CD8-positive, alpha-beta memory T cell (primary cell): Measurements from ENCODE around the gene C11orf52. TPM values are rescaled to one million over a fixed set of nuclear protein-coding genes. Genes with fewer than 3 reads are reported as not detected.
A peak's percentile ranks its signal among the peaks of the same experiment; 100 is the strongest.
"Not testable (repeated sequence)": the region's sequence is repeated elsewhere in the genome, so short reads cannot be mapped to it uniquely, and the experiment has no call there.

Experiments used
- CTCF ChIA-PET: fragments of 350-600 bp; sonication (Branson Sonifier 250); formaldehyde crosslinking; loops from one replicate; lab custom pipeline; 2021; ENCODE audit warnings: antibody characterized with exemption; lab: Charles Lee
- POLR2A ChIA-PET: fragments of 350-600 bp; sonication (Branson Sonifier 250); formaldehyde crosslinking; loops from one replicate; lab custom pipeline; 2021; ENCODE audit warnings: antibody characterized with exemption; lab: Charles Lee
- DNase-seq, 5 donors: peaks; one replicate each; pipeline versions ENCODE4 v3.0.0 to v3.0.0-alpha.2; 2020 to 2022; ENCODE audit warnings: mixed read lengths in 1 of 5
- H3K27ac ChIP-seq: one replicate; pipeline ENCODE4 v1.7.0; 2013; ENCODE audit warnings: low read depth, mild to moderate bottlenecking, low read length, moderate library complexity
- H3K27me3 ChIP-seq: 2 replicates; pipeline ENCODE4 v1.7.0; 2013; ENCODE audit warnings: low read length, mild to moderate bottlenecking; ENCODE audit not compliant: insufficient read depth, poor library complexity, severe bottlenecking
- H3K36me3 ChIP-seq: 2 replicates; pipeline ENCODE4 v1.7.0; 2013; ENCODE audit warnings: mild to moderate bottlenecking, low read length, moderate library complexity; ENCODE audit not compliant: insufficient read depth
- H3K4me1 ChIP-seq: 2 replicates; pipeline ENCODE4 v1.7.0; 2013; ENCODE audit warnings: mild to moderate bottlenecking, low read length, moderate library complexity; ENCODE audit not compliant: insufficient read depth
- H3K4me3 ChIP-seq: 2 replicates; pipeline ENCODE4 v1.7.0; 2013; ENCODE audit warnings: mild to moderate bottlenecking, low read length
- H3K9me3 ChIP-seq: 2 replicates; pipeline ENCODE4 v1.7.0; 2013; ENCODE audit warnings: mild to moderate bottlenecking, low read length
- H3K27ac Mint-ChIP-seq, 8 donors: one replicate each; pipeline ENCODE4 v1.8.0; 2020 to 2021; ENCODE audit warnings: mixed read lengths in 8 of 8, mild to moderate bottlenecking in 6 of 8, inconsistent platforms in 3 of 8, moderate library complexity in 3 of 8
- H3K27me3 Mint-ChIP-seq, 2 donors: one replicate each; pipeline ENCODE4 v1.8.0; 2020 to 2021; ENCODE audit warnings: mixed read lengths in 2 of 2, mild to moderate bottlenecking in 1 of 2, moderate library complexity in 1 of 2
- H3K36me3 Mint-ChIP-seq, 3 donors: one replicate each; pipeline ENCODE4 v1.8.0; 2020 to 2021; ENCODE audit warnings: mixed read lengths in 3 of 3, inconsistent platforms in 1 of 3, mild to moderate bottlenecking in 1 of 3
- H3K4me1 Mint-ChIP-seq, 3 donors: one replicate each; pipeline ENCODE4 v1.8.0; 2020 to 2021; ENCODE audit warnings: mixed read lengths in 3 of 3, inconsistent platforms in 1 of 3, mild to moderate bottlenecking in 1 of 3
- H3K4me3 Mint-ChIP-seq, 7 donors: one replicate each; pipeline ENCODE4 v1.8.0; 2020 to 2021; ENCODE audit warnings: mixed read lengths in 7 of 7, mild to moderate bottlenecking in 6 of 7, moderate library complexity in 4 of 7, inconsistent platforms in 2 of 7
- H3K9me3 Mint-ChIP-seq, 5 donors: one replicate each; pipeline ENCODE4 v1.8.0; 2020 to 2022; ENCODE audit warnings: mixed read lengths in 5 of 5, mild to moderate bottlenecking in 3 of 5, moderate library complexity in 2 of 5, inconsistent platforms in 1 of 5
- polyA plus RNA-seq: library from polyadenylated mRNA; unstranded; fragments of 300-500 nt; fragmentation: Illumina TruSeq; gene quantifications from one replicate; pipeline ENCODE4 v1.2.3, GENCODE V29; 2021
- total RNA-seq, 2 experiments: library from RNA; stranded (reverse); gene quantifications; one replicate each; pipeline ENCODE4 v1.2.3, GENCODE V29; 2021

C11orf52 gene
- total and polyA plus RNA-seq, 3 experiments from 2014 or later, result not detected

GRCh38 chr11:111923951-111924350 is 5.2 kb downstream of the C11orf52 start:
- H3K27me3 ChIP-seq, result no peaks in the 10 kb centered on the region
- Mint-ChIP-seq H3K36me3 (no peaks in the 10 kb centered on the region), H3K9me3 (no peaks in the 10 kb centered on the region), H3K27ac (peak overlapping the region in 3 of 8 donors; percentile 18 to 84 (median 64)), H3K27me3 (peaks cover 5 to 13% of the 10 kb centered on the region in 2 donors), H3K4me3 (peak overlapping the region in 1 of 7 donors; percentile 87), H3K4me1 (peaks cover 14 to 21% (median 15%) of the 10 kb centered on the region in 3 donors)
- no peak overlapping the region for H3K4me3 ChIP-seq
- peaks cover 7% of the 10 kb centered on the region for H3K4me1 ChIP-seq
- ChIA-PET POLR2A (no interaction called here), CTCF (no interaction called here)
- no peaks in the 10 kb centered on the region for H3K9me3 ChIP-seq
- H3K27ac ChIP-seq, result no peak overlapping the region
- no peak for DNase-seq
- no peaks in the 10 kb centered on the region for H3K36me3 ChIP-seq

- DNase-seq, result no peak
- Mint-ChIP-seq H3K4me3 (peak overlapping the region in 6 of 7 donors; percentile 69 to 89 (median 86)), H3K36me3 (no peaks in the 10 kb centered on the region)
Measured at GRCh38 chr11:111925953-111926352, 7.2 kb downstream of the C11orf52 start.

GRCh38 chr11:111926505-111927391 is 8.0 kb downstream of the C11orf52 start:
- Mint-ChIP-seq H3K36me3 (no peaks in the 10 kb centered on the region), H3K4me3 (peak overlapping the region; percentile 84 to 92 (median 87)), H3K4me1 (peaks cover 14 to 23% (median 15%) of the 10 kb centered on the region in 3 donors), H3K9me3 (no peaks in the 10 kb centered on the region), H3K27ac (peak overlapping the region; percentile 89 to 96 (median 95)), H3K27me3 (peaks cover 3 to 5% of the 10 kb centered on the region in 2 donors)
- H3K9me3 ChIP-seq, result no peaks in the 10 kb centered on the region
- peak overlapping the region; percentile 80 for H3K27ac ChIP-seq
- no peaks in the 10 kb centered on the region for H3K36me3 ChIP-seq
- POLR2A ChIA-PET, result interaction anchor here (0.7 to 2.3 kb wide), 11 partner anchors 9 to 300 kb away, joined by 3 to 17 read pairs (median 4); partner anchors contain the start of genes ALG9, CFAP68, DIXDC1 and FDXACB1
- CTCF ChIA-PET, result interaction anchor here (0.8 to 3.4 kb wide), 8 partner anchors 10 to 55 kb away, joined by 3 to 17 read pairs (median 8); partner anchors contain the start of genes ALG9, DIXDC1 and FDXACB1
- H3K4me1 ChIP-seq, result peaks cover 9% of the 10 kb centered on the region
- peak; percentile 89 to 98 (median 96) for DNase-seq
- H3K27me3 ChIP-seq, result no peaks in the 10 kb centered on the region
- H3K4me3 ChIP-seq, result peak overlapping the region; percentile 72

More at GRCh38 chr11:111925953-111926352, 7.2 kb downstream of the C11orf52 start:
- Histone ChIP-seq H3K9me3 (no peaks in the 10 kb centered on the region), H3K4me1 (peaks cover 7% of the 10 kb centered on the region), H3K36me3 (no peaks in the 10 kb centered on the region), H3K27me3 (no peaks in the 10 kb centered on the region), H3K4me3 (no peak overlapping the region), H3K27ac (peak overlapping the region; percentile 80)
- Mint-ChIP-seq H3K27me3 (peaks cover 3 to 6% of the 10 kb centered on the region in 2 donors), H3K27ac (peak overlapping the region; percentile 73 to 96 (median 90)), H3K9me3 (no peaks in the 10 kb centered on the region), H3K4me1 (peaks cover 14 to 21% (median 15%) of the 10 kb centered on the region in 3 donors)
- ChIA-PET CTCF (interaction anchor here (1.0 to 3.4 kb wide), 6 partner anchors 9 to 56 kb away, joined by 4 to 17 read pairs (median 10); partner anchors contain the start of genes ALG9, DIXDC1 and FDXACB1), POLR2A (interaction anchor here (1.0 to 2.3 kb wide), 7 partner anchors 9 to 159 kb away, joined by 3 to 17 read pairs (median 9); partner anchors contain the start of genes ALG9, CFAP68 and DIXDC1)

GRCh38 chr11:111930472-111930871 is 11.8 kb downstream of the C11orf52 start:
- Histone ChIP-seq H3K27me3 (no peaks in the 10 kb centered on the region), H3K36me3 (no peaks in the 10 kb centered on the region), H3K9me3 (no peaks in the 10 kb centered on the region), H3K27ac (no peak overlapping the region), H3K4me3 (no peak overlapping the region), H3K4me1 (peaks cover 14% of the 10 kb centered on the region)
- Mint-ChIP-seq H3K36me3 (no peaks in the 10 kb centered on the region), H3K9me3 (no peaks in the 10 kb centered on the region), H3K27ac (no peak overlapping the region), H3K4me3 (no peak overlapping the region), H3K27me3 (peaks cover 4 to 6% of the 10 kb centered on the region in 2 donors), H3K4me1 (peaks cover 16 to 30% (median 20%) of the 10 kb centered on the region in 3 donors)
- ChIA-PET POLR2A (no interaction called here), CTCF (interaction anchor here (1.1 to 3.3 kb wide), 3 partner anchors 51 to 75 kb away, joined by 3 to 31 read pairs (median 4); no protein-coding TSS in a partner anchor)
- no peak for DNase-seq

GRCh38 chr11:111932611-111932950 is 13.9 kb downstream of the C11orf52 start:
- ChIA-PET CTCF (interaction anchor here (0.7 to 3.3 kb wide), 9 partner anchors 12 to 348 kb away, joined by 3 to 31 read pairs (median 4); no protein-coding TSS in a partner anchor), POLR2A (no interaction called here)
- no peaks in the 10 kb centered on the region for H3K36me3 Mint-ChIP-seq
- Histone ChIP-seq H3K9me3 (no peaks in the 10 kb centered on the region), H3K27me3 (no peaks in the 10 kb centered on the region), H3K36me3 (no peaks in the 10 kb centered on the region), H3K27ac (no peak overlapping the region), H3K4me3 (no peak overlapping the region), H3K4me1 (peaks cover 22% of the 10 kb centered on the region)
- DNase-seq, result no peak
- peak overlapping the region in 1 of 8 donors; percentile 29 for H3K27ac Mint-ChIP-seq
- H3K4me1 Mint-ChIP-seq, result peaks cover 9 to 25% (median 21%) of the 10 kb centered on the region in 3 donors
- H3K4me3 Mint-ChIP-seq, result peak overlapping the region in 4 of 7 donors; percentile 4 to 63 (median 36)
- H3K27me3 Mint-ChIP-seq, result peaks cover 6% of the 10 kb centered on the region in 2 donors
- no peaks in the 10 kb centered on the region for H3K9me3 Mint-ChIP-seq

GRCh38 chr11:111933176-111933575 is 14.5 kb downstream of the C11orf52 start:
- not testable (repeated sequence) for H3K27me3 Mint-ChIP-seq, H3K36me3 ChIP-seq, H3K27me3 ChIP-seq, H3K36me3 Mint-ChIP-seq, H3K9me3 ChIP-seq, H3K27ac Mint-ChIP-seq, H3K27ac ChIP-seq, H3K4me3 ChIP-seq, DNase-seq, H3K9me3 Mint-ChIP-seq
- peaks cover 15 to 30% (median 27%) of the 10 kb centered on the region in 3 donors for H3K4me1 Mint-ChIP-seq
- peaks cover 28% of the 10 kb centered on the region for H3K4me1 ChIP-seq
- ChIA-PET POLR2A (interaction anchor here (0.6 kb wide), 1 partner anchor 293 kb away, joined by 5 read pairs; the partner anchor contains the start of gene PTS), CTCF (interaction anchor here (2.5 to 2.9 kb wide), 2 partner anchors 11 to 49 kb away, joined by 8 to 18 read pairs; no protein-coding TSS in a partner anchor)
- H3K4me3 Mint-ChIP-seq, result peak overlapping the region in 1 of 7 donors; percentile 3

- no peak overlapping the region for H3K27ac Mint-ChIP-seq
- CTCF ChIA-PET, result interaction anchor here (2.9 kb wide), 1 partner anchor 48 kb away, joined by 8 read pairs; no protein-coding TSS in a partner anchor
- Histone ChIP-seq H3K27me3 (no peaks in the 10 kb centered on the region), H3K4me3 (no peak overlapping the region), H3K36me3 (no peaks in the 10 kb centered on the region), H3K9me3 (no peaks in the 10 kb centered on the region), H3K4me1 (peaks cover 35% of the 10 kb centered on the region), H3K27ac (no peak overlapping the region)
- H3K4me3 Mint-ChIP-seq, result peak overlapping the region in 1 of 7 donors; percentile 5
- H3K36me3 Mint-ChIP-seq, result no peaks in the 10 kb centered on the region
- POLR2A ChIA-PET, result interaction anchor here (0.6 kb wide), 2 partner anchors 62 to 82 kb away, joined by 3 read pairs; no protein-coding TSS in a partner anchor
- peaks cover 22 to 37% (median 34%) of the 10 kb centered on the region in 3 donors for H3K4me1 Mint-ChIP-seq
- no peaks in the 10 kb centered on the region for H3K9me3 Mint-ChIP-seq
- H3K27me3 Mint-ChIP-seq, result peaks cover 6% of the 10 kb centered on the region in 2 donors
- no peak for DNase-seq
Measured at GRCh38 chr11:111933872-111934271, 15.2 kb downstream of the C11orf52 start.
